B cell (primary cell): ENCODE data around the gene BAZ1B.

Experiments used
- EZH2 ChIP-seq: IDR thresholded peaks from 2 replicates; pipeline ENCODE4 v1.6.1; 2012; ENCODE audit warnings: borderline replicate concordance, low read depth, mild to moderate bottlenecking, moderate library complexity, low read length; ENCODE audit not compliant: insufficient read depth, poor library complexity, severe bottlenecking
- TF ChIP-seq, protein P1 (sequence below): fragments of 200-600 bp; IDR thresholded peaks from one replicate; pipeline ENCODE4 v1.8.0; 2022; ENCODE audit warnings: antibody characterized with exemption, mild to moderate bottlenecking

DNA sequence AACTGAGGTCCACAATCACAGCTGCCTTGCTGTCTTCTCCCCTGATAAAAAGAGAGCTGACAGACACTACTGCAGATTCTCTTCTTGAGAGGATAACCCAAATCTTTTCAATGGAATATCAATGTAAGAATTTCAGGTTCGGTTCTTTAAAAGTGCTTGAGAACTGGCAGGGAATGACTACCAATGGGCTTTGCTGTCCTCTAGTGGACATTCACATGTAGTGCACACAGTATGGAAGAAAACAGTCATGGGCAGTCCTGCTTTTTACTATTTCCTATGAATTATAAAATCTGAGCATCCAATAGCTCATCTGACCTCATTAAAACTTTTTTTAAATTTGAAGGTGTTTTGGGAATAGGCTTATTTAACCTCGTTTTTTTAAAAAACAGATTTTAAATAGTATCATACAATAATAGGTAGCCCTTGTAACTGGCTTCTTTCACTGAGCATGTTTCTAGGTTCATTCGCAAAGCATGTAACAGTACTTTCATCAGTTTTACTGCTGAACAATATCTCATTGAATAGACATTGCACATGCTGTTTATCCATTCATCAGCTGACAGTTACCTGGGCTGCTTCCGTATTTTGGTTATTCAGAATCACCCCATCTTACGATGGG, 70.2 kb downstream of the BAZ1B start:
- TF ChIP-seq, protein P1, sequence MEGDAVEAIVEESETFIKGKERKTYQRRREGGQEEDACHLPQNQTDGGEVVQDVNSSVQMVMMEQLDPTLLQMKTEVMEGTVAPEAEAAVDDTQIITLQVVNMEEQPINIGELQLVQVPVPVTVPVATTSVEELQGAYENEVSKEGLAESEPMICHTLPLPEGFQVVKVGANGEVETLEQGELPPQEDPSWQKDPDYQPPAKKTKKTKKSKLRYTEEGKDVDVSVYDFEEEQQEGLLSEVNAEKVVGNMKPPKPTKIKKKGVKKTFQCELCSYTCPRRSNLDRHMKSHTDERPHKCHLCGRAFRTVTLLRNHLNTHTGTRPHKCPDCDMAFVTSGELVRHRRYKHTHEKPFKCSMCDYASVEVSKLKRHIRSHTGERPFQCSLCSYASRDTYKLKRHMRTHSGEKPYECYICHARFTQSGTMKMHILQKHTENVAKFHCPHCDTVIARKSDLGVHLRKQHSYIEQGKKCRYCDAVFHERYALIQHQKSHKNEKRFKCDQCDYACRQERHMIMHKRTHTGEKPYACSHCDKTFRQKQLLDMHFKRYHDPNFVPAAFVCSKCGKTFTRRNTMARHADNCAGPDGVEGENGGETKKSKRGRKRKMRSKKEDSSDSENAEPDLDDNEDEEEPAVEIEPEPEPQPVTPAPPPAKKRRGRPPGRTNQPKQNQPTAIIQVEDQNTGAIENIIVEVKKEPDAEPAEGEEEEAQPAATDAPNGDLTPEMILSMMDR = peak; percentile 99
- TF ChIP-seq EZH2 = no peak
